WTC11 (cell line): ENCODE measurements around the gene UBFD1.

Experiments
- E2F5 ChIP-seq: sonication (generic); formaldehyde crosslinking; IDR thresholded peaks from 2 replicates; pipeline ENCODE4 v1.8.1; 2022; ENCODE audit warnings: mild to moderate bottlenecking, moderate library complexity, missing genetic modification reagents
- ETV6 ChIP-seq: sonication (generic); formaldehyde crosslinking; IDR thresholded peaks from 2 replicates; pipeline ENCODE4 v1.8.1; 2022; ENCODE audit warnings: mild to moderate bottlenecking, missing genetic modification reagents
- GABPB1 ChIP-seq: sonication (generic); formaldehyde crosslinking; IDR thresholded peaks from 2 replicates; pipeline ENCODE4 v1.8.1; 2023; ENCODE audit warnings: mild to moderate bottlenecking, missing genetic modification reagents
- MXD4 ChIP-seq: fragments of 250-450 bp; sonication (Bioruptor Pico); IDR thresholded peaks from 2 replicates; pipeline ENCODE4 v1.8.0; 2021; ENCODE audit warnings: mild to moderate bottlenecking, moderate library complexity, borderline replicate concordance
- RELA ChIP-seq: sonication (generic); formaldehyde crosslinking; IDR thresholded peaks from 2 replicates; pipeline ENCODE4 v1.8.1; 2022; ENCODE audit warnings: missing genetic modification reagents, mild to moderate bottlenecking, borderline replicate concordance
- ZNF138 ChIP-seq: sonication (generic); formaldehyde crosslinking; conservative IDR thresholded peaks from 2 replicates; pipeline ENCODE4 v1.8.1; 2022; ENCODE audit warnings: mild to moderate bottlenecking, moderate library complexity, missing genetic modification reagents
- ZNF317 ChIP-seq: sonication (generic); formaldehyde crosslinking; IDR thresholded peaks from 2 replicates; pipeline ENCODE4 v1.8.1; 2023; ENCODE audit warnings: low read depth, mild to moderate bottlenecking, moderate library complexity, missing genetic modification reagents, borderline replicate concordance
- ZNF396 ChIP-seq: fragments of 250-450 bp; sonication (Bioruptor Pico); IDR thresholded peaks from 2 replicates; pipeline ENCODE4 v1.8.0; 2021; ENCODE audit warnings: mild to moderate bottlenecking, moderate library complexity, borderline replicate concordance
- TF ChIP-seq, protein P1 (sequence below): sonication (generic); formaldehyde crosslinking; IDR thresholded peaks from 2 replicates; pipeline ENCODE4 v1.8.0; 2022; ENCODE audit warnings: mild to moderate bottlenecking, missing genetic modification reagents
- TF ChIP-seq, protein P2 (sequence below): fragments of 200-600 bp; IDR thresholded peaks from 2 replicates; pipeline ENCODE4 v1.8.0; 2022; ENCODE audit warnings: antibody characterized with exemption
- TF ChIP-seq, protein P3 (sequence below): fragments of 250-450 bp; sonication (Bioruptor Pico); IDR thresholded peaks from 2 replicates; pipeline ENCODE4 v2.1.2; 2022; ENCODE audit warnings: mild to moderate bottlenecking, moderate library complexity
- TF ChIP-seq, protein P4 (sequence below): sonication (generic); formaldehyde crosslinking; IDR thresholded peaks from 2 replicates; pipeline ENCODE4 v1.8.0; 2022; ENCODE audit warnings: mild to moderate bottlenecking, missing genetic modification reagents
- TF ChIP-seq, protein P5 (sequence below): fragments of 250-450 bp; sonication (Bioruptor Pico); IDR thresholded peaks from 2 replicates; pipeline ENCODE4 v1.9.0; 2021; ENCODE audit warnings: moderate library complexity, mild to moderate bottlenecking, inconsistent platforms, borderline replicate concordance

GRCh38 chr16:23595951-23596720, 38.6 kb downstream of the UBFD1 start, which contains the start of gene NDUFAB1:
- no peak for TF ChIP-seq ZNF317 (CRISPR knock-in tag)
- TF ChIP-seq, protein P1, sequence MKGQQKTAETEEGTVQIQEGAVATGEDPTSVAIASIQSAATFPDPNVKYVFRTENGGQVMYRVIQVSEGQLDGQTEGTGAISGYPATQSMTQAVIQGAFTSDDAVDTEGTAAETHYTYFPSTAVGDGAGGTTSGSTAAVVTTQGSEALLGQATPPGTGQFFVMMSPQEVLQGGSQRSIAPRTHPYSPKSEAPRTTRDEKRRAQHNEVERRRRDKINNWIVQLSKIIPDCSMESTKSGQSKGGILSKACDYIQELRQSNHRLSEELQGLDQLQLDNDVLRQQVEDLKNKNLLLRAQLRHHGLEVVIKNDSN (CRISPR knock-in tag): peak; percentile 47; the same call in 1 of the 2 replicates
- TF ChIP-seq, protein P2, sequence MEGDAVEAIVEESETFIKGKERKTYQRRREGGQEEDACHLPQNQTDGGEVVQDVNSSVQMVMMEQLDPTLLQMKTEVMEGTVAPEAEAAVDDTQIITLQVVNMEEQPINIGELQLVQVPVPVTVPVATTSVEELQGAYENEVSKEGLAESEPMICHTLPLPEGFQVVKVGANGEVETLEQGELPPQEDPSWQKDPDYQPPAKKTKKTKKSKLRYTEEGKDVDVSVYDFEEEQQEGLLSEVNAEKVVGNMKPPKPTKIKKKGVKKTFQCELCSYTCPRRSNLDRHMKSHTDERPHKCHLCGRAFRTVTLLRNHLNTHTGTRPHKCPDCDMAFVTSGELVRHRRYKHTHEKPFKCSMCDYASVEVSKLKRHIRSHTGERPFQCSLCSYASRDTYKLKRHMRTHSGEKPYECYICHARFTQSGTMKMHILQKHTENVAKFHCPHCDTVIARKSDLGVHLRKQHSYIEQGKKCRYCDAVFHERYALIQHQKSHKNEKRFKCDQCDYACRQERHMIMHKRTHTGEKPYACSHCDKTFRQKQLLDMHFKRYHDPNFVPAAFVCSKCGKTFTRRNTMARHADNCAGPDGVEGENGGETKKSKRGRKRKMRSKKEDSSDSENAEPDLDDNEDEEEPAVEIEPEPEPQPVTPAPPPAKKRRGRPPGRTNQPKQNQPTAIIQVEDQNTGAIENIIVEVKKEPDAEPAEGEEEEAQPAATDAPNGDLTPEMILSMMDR: peak; percentile 97
- TF ChIP-seq ZNF396 (CRISPR knock-in tag): no peak
- TF ChIP-seq GABPB1: peak; percentile 89
- no peak for TF ChIP-seq RELA (CRISPR knock-in tag)
- TF ChIP-seq, protein P3, sequence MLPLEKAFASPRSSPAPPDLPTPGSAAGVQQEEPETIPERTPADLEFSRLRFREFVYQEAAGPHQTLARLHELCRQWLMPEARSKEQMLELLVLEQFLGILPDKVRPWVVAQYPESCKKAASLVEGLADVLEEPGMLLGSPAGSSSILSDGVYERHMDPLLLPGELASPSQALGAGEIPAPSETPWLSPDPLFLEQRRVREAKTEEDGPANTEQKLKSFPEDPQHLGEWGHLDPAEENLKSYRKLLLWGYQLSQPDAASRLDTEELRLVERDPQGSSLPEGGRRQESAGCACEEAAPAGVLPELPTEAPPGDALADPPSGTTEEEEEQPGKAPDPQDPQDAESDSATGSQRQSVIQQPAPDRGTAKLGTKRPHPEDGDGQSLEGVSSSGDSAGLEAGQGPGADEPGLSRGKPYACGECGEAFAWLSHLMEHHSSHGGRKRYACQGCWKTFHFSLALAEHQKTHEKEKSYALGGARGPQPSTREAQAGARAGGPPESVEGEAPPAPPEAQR (CRISPR knock-in tag): no peak
- TF ChIP-seq E2F5: peak; percentile 80
- TF ChIP-seq, protein P4, sequence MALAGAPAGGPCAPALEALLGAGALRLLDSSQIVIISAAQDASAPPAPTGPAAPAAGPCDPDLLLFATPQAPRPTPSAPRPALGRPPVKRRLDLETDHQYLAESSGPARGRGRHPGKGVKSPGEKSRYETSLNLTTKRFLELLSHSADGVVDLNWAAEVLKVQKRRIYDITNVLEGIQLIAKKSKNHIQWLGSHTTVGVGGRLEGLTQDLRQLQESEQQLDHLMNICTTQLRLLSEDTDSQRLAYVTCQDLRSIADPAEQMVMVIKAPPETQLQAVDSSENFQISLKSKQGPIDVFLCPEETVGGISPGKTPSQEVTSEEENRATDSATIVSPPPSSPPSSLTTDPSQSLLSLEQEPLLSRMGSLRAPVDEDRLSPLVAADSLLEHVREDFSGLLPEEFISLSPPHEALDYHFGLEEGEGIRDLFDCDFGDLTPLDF (CRISPR knock-in tag): 0 out of 2 replicates have a peak, but pooled peaks have one; percentile 36
- TF ChIP-seq, protein P5, sequence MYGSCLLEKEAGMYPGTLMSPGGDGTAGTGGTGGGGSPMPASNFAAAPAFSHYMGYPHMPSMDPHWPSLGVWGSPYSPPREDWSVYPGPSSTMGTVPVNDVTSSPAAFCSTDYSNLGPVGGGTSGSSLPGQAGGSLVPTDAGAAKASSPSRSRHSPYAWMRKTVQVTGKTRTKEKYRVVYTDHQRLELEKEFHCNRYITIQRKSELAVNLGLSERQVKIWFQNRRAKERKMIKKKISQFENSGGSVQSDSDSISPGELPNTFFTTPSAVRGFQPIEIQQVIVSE (CRISPR knock-in tag): no peak
- TF ChIP-seq MXD4 (CRISPR knock-in tag): no peak
- TF ChIP-seq ZNF138 (CRISPR knock-in tag): no peak
- peak; percentile 25; the same call in 1 of the 2 replicates for TF ChIP-seq ETV6 (CRISPR knock-in tag)
